ENCODE results near the gene RASA4.
"Not testable (repeated sequence)": the region's sequence is repeated elsewhere in the genome, so short reads cannot be mapped to it uniquely, and the experiment has no call there.

Gene RASA4

DNA sequence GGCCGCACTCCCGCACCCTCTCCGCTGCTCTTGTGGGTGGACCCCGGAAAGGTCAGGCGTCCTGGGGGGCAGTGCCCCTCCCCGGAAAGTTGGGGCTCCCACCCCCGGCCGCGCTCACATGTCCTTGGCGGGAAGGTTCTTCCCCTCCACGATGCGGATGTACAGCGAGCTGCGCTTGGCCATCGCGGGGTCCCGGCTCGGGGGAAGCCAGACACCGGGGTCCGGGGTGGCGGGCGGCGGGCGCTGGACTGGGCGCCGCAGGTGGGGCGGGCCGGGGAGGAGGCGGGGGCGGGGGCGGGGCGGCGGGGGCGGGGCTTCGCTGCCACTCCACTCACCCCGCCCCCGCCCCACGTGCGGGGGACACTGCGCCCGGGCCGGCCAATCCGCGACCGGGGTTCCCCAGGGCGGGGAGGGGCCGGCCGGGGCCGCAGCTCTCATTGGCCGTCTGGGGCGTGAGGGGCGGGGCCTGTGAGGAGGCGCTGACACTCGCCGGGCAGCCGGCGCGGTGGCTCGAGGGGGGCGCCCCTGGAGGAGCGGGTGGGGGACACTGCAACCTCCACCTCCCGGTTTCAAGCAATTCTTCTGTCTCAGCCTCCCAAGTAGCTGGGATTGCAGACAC, at the start of gene RASA4:
Gene RASA4 (minus strand): TSS at position 250 of the 619 bp plus-strand sequence. CDS start 67 bp downstream, at position 183.
- not testable (repeated sequence) for DNase-seq

GRCh38 chr7:102664765-102665164, 48.2 kb upstream of the RASA4 start:
- not testable (repeated sequence) for DNase-seq

GRCh38 chr7:102649924-102650323, 33.4 kb upstream of the RASA4 start, which contains the start of gene SPDYE2B:
SPDYE2B (plus strand) TSS chr7:102650319; CDS start chr7:102652349, 2,030 bp downstream.
- DNase-seq: not testable (repeated sequence)

DNA sequence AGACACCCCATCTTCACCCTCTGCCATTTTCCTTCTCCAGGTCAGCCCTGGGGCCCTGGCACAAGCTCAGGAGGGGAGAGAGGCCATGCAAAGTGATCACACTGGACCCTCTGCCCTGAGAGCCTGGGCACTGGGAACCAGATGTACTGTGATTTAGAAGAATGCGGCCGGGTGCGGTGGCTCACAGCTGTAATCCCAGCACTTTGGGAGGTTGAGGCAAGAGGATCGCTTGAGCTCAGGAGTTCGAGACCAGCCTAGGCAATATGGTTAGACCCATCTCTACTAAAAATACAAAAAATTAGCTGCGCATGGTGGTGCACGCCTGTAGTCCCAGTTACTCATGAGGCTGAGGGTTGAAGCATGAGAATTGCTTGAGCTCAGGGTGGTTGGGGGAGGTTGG, 31.3 kb upstream of the RASA4 start:
- not testable (repeated sequence) for DNase-seq

DNA sequence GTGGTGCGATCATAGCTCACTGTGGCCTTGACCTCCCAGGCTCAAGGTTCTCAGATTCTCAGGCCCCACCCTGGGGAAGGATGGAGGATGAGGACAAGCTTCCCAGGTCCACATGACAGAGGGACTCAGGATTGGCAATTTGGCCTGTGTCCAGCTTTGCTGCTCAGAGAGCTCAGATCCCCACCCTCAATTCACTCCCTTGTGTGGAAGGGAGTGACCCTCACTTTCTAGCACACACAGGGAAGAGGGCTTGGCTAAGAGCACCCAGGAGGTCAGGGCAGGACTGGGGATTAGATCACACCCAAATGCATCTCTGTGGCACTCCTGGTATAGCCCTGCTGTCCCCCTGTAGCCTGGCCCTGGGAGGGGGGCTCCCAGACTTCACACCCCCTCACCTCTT, 26.8 kb upstream of the RASA4 start:
- DNase-seq: not testable (repeated sequence)

GRCh38 chr7:102642691-102643090, 26.1 kb upstream of the RASA4 start, which contains the start of gene UPK3BL1:
UPK3BL1 (minus strand) TSS chr7:102642791; CDS start chr7:102642741, 50 bp downstream.
- not testable (repeated sequence) for DNase-seq

- not testable (repeated sequence) for DNase-seq
Observed at GRCh38 chr7:102638848-102639247, 22.3 kb upstream of the RASA4 start.

GRCh38 chr7:102636956-102637355, 20.4 kb upstream of the RASA4 start:
- not testable (repeated sequence) for DNase-seq

GRCh38 chr7:102635354-102635753, 18.8 kb upstream of the RASA4 start:
- not testable (repeated sequence) for DNase-seq

DNA sequence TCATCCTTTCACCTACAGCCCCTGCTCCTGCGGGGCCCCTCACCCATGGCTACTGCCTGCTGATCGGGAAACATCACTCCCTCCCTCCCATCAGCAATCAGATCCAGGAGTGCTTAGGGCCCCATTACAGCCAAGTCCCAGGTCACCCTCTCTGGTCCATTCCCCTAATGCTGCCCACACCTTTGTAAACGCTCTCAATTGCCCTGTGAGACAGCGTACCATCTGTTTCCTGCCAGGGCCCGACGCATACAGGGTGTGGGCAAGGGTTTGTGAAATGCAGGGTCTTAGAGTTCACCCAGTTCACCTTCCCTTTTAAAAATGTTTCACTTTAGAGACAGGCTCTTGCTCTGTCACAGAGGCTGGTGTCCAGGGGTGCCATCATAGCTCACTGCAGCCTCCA, 17.7 kb upstream of the RASA4 start:
- DNase-seq: not testable (repeated sequence)

DNA sequence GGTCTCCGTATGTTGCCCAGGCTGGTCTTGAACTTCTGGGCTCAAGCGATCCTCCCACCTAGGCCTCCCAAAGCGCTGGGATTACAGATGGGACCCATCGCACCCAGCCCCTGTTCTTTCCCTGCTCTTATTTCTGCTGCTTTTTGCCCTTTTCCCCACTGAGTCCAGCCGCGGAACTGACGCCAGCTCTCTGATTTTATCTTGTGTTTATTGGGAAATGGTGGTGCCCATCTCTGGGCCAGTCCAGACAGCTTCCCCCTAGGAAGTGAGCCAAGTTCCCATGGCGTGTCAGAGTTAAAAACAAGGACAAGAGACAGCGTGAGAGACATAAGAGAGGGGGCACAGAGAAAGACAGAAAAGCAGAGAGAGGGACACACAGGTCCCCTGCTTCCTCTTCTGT, 14.1 kb upstream of the RASA4 start:
- DNase-seq: not testable (repeated sequence)

GRCh38 chr7:102627271-102627904, 10.8 kb upstream of the RASA4 start:
- DNase-seq: not testable (repeated sequence)

GRCh38 chr7:102618122-102618521, 1.6 kb upstream of the RASA4 start:
- DNase-seq: not testable (repeated sequence)

GRCh38 chr7:102615930-102616329, 626 bp downstream of the RASA4 start:
- DNase-seq: not testable (repeated sequence)

DNA sequence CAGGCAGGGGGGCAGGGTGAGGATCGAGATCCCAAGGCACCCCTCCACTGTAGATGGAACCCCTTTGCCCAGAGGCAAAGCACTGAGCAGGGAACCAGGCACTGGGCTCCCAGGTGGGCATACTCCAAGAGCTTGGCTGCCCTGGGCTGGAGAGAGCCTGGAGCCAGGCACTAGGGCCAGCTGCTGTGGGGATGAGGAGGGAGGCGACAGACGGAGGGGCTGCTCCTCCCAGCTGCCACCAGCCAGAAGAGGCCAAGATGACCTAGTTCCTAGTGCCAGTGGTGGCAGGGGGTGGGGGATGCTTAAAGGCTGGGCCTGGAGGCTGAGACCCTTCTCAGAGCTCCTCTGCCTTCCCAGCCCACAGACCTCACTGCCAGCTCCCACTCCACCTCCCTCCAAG, 1.7 kb downstream of the RASA4 start:
- DNase-seq: not testable (repeated sequence)

GRCh38 chr7:102614346-102614697, 2.2 kb downstream of the RASA4 start:
- DNase-seq: not testable (repeated sequence)

- not testable (repeated sequence) for DNase-seq
Observed at GRCh38 chr7:102613575-102614345, 2.8 kb downstream of the RASA4 start.

DNA sequence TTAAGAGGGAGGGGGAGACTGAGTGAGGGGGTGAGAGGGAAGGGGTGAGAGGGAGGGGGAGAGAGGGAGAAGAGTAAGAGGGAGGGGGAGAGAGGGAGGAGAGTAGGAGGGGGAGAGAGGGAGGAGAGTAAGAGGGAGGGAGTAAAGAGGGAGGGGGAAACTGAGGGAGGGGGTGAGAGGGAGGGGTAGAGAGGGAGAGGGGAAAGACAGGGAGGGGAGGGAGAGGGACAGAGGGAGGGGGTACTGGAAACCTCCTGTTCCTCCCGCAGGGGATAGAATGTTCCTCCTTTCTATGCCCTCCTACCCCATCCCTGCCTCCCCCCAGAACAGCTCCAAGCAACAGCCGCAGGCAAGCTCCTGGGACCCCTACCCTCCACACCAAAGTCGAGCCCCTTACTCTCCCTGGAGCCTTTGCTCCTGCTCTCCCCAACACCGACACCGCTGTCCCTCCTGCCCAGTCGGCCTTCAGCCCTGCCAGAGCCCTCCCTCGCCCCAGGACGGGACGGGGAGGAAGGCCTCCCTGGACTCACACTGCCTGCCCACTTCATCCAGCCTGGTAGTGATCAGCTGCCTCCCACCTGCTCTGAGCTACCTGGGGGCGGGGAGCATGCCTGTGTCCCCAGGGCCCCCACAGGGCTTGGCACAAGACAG, 4.8 kb downstream of the RASA4 start:
- not testable (repeated sequence) for DNase-seq

DNA sequence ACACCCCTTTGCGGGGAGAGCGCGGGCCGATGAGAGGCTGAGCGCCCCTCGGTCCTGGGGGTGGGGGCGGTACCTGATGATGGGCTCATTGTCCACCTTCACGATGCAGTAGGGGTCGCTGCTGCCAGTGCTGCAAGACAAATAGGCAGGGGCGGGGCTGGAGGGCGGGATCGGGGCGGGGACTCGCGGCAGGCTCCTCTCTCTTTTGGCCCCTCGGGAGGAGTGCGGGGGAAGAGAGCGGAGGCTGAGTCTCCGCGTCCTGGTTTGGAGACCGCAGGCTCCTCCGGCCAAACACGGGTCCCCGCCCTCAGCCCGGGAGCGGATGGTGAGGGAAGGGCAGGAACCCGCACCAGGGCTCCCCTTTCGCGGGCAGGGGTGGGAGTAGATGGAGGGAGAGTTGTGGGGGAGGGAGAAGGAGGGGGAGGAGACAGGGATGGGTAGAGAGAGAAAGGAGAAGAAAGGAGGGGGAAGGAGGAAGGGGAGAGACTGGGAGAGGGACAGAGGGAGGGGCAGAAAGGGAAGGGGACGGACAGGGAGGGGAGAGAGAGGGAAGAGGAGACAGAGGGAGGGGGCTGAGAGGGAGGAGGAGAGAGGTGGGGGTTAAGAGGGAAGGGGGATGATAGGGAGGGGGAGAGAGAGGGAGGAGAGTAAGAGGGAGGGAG, 5.4 kb downstream of the RASA4 start:
- DNase-seq: not testable (repeated sequence)

GRCh38 chr7:102610441-102610840, 6.1 kb downstream of the RASA4 start:
- DNase-seq: not testable (repeated sequence)

DNA sequence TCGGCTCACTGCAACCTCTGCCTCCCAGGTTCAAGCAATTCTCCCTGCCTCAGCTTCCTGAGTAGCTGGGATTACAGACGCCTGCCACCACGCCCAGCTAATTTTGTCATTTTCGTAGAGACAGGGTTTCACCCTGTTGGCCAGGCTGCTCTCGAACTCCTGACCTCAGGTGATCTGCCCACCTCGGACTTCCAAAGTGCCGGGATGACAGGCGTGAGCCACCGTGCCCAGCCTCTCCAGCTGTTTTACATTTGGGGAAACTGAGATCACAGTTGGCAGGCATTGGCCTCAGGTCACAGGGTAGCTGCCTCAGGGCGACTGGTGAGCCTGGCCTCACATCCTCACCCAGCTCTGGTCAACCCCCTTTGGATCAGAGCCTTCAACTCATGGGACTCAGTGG, 6.8 kb downstream of the RASA4 start:
- DNase-seq: not testable (repeated sequence)

DNA sequence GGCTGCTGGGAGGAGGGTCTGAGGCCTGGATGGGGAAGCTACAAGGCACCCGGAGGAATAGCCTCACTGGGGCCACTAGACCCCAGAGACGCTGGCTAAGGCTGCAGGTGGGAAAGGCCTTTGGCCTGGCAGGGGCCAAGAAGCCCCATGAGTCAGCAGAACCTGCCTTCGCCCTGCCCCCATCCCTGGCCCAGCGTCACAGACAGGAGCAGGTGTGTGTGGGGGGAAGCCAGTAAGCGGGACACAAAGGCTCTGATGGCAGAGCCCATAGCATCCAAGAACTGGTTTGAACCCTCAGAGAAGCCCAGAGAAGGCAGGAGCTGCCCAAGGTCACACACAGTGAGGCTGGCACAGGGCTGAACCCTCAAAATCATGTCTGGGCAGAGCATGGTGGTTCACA, 9.7 kb downstream of the RASA4 start:
- not testable (repeated sequence) for DNase-seq

Measured in AML-193 (cell line).